Muscle layer of colon (tissue), 2 donors: ENCODE results near the gene ITFG1.

ENCODE experiments used
- H3K27ac ChIP-seq: one replicate; pipeline ENCODE4 v1.7.0; 2013; ENCODE audit warnings: low read depth, mild to moderate bottlenecking, low read length, moderate library complexity
- H3K27me3 ChIP-seq, 2 donors: one replicate each; pipeline ENCODE4 v1.7.0; 2013; ENCODE audit warnings: low read length in 2 of 2, mild to moderate bottlenecking in 2 of 2; ENCODE audit not compliant: insufficient read depth in 2 of 2, control insufficient read depth in 1 of 2
- H3K36me3 ChIP-seq: one replicate; pipeline ENCODE4 v1.7.0; 2013; ENCODE audit warnings: mild to moderate bottlenecking, low read length; ENCODE audit not compliant: insufficient read depth
- H3K4me1 ChIP-seq: one replicate; pipeline ENCODE4 v1.7.0; 2013; ENCODE audit warnings: mild to moderate bottlenecking, low read length; ENCODE audit not compliant: insufficient read depth
- H3K4me3 ChIP-seq, 2 donors: one replicate each; pipeline ENCODE4 v1.7.0; 2013; ENCODE audit warnings: low read length in 2 of 2, low read depth in 1 of 2, mild to moderate bottlenecking in 1 of 2, moderate library complexity in 1 of 2
- H3K9ac ChIP-seq: one replicate; pipeline ENCODE4 v1.7.0; 2013; ENCODE audit warnings: low read length
- H3K9me3 ChIP-seq: one replicate; pipeline ENCODE4 v1.7.0; 2013; ENCODE audit warnings: mild to moderate bottlenecking, low read length
- donor health status: abdominal sarcoma.
- donor health status: Adenocarcinoma of cecum.

The ITFG1 gene

DNA sequence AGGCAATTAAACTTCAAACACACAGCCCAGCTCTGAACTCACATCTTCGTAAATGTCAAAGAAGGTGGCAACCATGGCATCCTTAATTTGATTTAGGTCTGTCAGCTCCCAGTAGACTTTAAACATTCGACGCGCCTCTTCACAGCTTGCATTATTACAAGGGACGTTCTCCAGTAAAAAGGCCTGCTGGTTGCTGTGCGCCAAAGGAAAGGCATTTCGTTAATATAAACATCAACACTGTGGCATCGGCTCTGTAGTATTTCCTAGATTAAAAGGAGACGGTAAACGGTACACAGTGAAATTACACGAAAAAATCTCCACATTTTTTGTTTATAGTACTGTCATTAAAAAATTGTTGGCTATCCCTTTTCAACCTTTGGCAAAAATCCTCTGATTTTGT, 200.4 kb downstream of the ITFG1 start:
- Histone ChIP-seq H3K27ac (no peak overlapping the region), H3K9me3 (no peaks in the 10 kb centered on the region), H3K36me3 (peaks cover 11% of the 10 kb centered on the region), H3K27me3 (no peaks in the 10 kb centered on the region), H3K4me1 (peaks cover 3% of the 10 kb centered on the region), H3K4me3 (no peak overlapping the region), H3K9ac (no peak overlapping the region)

DNA sequence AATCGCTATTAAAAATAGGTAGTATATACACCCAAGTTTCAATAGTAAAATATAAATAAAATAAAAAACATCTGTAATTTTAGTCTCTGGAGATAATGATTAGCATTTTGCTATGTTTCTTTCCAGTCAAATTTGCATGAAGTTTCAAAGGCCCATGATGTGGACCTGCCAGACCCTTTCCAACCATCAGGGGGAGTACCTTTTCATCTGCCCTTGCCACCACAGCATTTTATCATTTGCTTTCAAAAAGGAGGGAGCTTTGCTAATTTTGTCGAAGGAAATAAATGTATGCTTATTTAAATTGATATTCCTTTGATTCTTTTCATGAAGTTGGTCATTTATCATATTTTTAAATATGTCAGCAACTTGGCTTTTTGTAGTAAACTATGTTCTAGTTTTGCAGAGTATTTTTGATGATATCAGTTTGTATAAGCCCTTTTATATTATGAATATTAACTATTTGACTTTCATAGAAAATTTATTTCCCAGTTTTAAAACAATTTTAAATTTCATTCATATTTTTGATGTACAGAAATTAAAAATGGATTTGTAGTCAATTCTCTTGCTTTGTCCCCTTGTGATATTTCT, 201.9 kb downstream of the ITFG1 start:
- Histone ChIP-seq H3K4me1 (peaks cover 3% of the 10 kb centered on the region), H3K27ac (no peak overlapping the region), H3K4me3 (no peak overlapping the region), H3K27me3 (no peaks in the 10 kb centered on the region), H3K36me3 (peaks cover 11% of the 10 kb centered on the region), H3K9ac (no peak overlapping the region), H3K9me3 (no peaks in the 10 kb centered on the region)

- Histone ChIP-seq H3K9ac (no peak overlapping the region), H3K9me3 (no peaks in the 10 kb centered on the region), H3K36me3 (peaks cover 3% of the 10 kb centered on the region), H3K27me3 (no peaks in the 10 kb centered on the region), H3K4me1 (no peaks in the 10 kb centered on the region), H3K4me3 (no peak overlapping the region), H3K27ac (no peak overlapping the region)
These were observed 206.1 kb downstream of the ITFG1 start for GRCh38 chr16:47254756-47255155.

DNA sequence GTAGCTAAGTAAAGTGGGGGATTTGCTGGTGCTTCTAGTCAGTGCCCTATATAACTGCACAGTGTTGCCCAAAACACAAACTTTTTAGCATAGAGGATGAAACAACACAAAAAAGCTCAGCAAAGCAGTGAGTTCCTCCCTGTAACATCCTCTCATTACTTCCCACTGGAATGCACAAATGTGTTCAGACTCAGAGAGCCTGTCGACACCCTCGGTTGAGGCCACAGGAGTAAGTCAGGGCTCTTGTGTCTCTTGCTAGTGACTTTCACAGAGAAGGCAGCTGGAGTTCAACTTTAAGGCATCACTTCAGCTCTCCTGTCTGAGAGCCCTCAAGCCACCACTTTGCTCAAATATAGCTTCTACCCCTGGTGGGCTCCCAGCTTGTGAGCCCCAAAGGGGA, 209.9 kb downstream of the ITFG1 start:
- Histone ChIP-seq H3K27ac (no peak overlapping the region), H3K4me1 (no peaks in the 10 kb centered on the region)

DNA sequence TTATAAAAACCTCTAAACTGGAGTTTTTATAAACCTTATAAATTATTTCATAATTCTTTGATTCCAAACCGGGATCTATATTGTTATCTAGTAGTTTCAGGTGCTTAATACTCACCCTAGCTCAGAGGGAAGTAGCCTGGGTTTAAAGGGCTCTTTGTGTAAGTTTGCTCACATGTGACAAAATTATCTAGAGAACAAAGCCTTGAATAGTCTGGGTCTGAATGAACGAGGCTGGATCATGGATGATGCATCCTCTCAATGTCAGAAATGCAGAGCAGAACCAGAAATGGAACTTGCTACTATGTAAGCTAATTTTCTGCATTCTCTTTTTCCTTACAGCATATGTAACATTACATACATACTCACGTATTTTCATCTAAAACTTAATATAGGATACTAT, 213.2 kb downstream of the ITFG1 start:
- Histone ChIP-seq H3K27me3 (no peaks in the 10 kb centered on the region), H3K9me3 (no peaks in the 10 kb centered on the region), H3K27ac (no peak overlapping the region), H3K36me3 (no peaks in the 10 kb centered on the region), H3K4me3 (no peak overlapping the region), H3K4me1 (no peaks in the 10 kb centered on the region), H3K9ac (no peak overlapping the region)

More for the DNA sequence above, 209.9 kb downstream of the ITFG1 start:
- H3K36me3 ChIP-seq, result no peaks in the 10 kb centered on the region
- H3K9me3 ChIP-seq, result no peaks in the 10 kb centered on the region
- no peaks in the 10 kb centered on the region for H3K27me3 ChIP-seq
- no peak overlapping the region for H3K4me3 ChIP-seq
- no peak overlapping the region for H3K9ac ChIP-seq

DNA sequence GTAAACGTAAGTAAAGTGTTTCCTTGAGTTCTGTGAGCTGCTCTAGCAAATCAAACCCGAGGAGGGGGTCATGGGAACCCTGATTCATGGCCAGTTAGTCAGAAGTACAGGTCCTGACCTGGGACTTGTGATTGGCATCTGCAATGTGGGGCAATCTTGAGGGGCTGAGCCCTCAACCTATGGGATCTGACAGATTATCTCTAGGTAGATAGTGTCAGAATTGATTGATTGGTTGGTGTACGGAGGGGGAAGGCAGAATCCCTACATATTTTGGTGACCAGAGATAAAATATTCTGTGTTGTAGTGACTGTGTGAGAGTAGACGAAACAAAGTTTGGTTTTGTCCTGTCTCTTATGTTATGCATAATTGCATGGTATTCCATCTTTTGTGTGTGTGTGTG, 216.7 kb downstream of the ITFG1 start:
- Histone ChIP-seq H3K4me1 (no peaks in the 10 kb centered on the region), H3K36me3 (no peaks in the 10 kb centered on the region), H3K4me3 (no peak overlapping the region), H3K27ac (no peak overlapping the region), H3K9me3 (no peaks in the 10 kb centered on the region), H3K27me3 (no peaks in the 10 kb centered on the region), H3K9ac (no peak overlapping the region)

DNA sequence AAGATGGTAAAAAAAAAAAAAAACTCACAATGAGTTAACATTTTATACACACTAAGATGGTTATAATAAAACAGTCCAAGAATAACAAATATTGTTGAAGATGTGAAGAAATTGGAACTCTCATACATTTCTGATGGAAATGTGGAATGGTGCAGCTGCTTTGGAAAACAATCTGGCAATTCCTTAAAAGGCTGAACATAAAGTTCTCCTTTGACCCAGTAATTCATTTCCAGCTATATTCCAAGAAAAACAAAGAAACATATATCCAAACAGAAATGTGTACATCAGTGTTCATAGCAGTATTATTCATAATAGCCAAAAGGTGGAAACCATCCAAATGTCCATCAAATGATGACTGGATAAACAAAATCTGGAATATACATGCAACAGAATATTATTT, 219.8 kb downstream of the ITFG1 start:
- no peaks in the 10 kb centered on the region for H3K27me3 ChIP-seq
- H3K27ac ChIP-seq, result no peak overlapping the region
- no peaks in the 10 kb centered on the region for H3K9me3 ChIP-seq
- H3K4me1 ChIP-seq, result no peaks in the 10 kb centered on the region
- H3K4me3 ChIP-seq, result no peak overlapping the region
- H3K9ac ChIP-seq, result no peak overlapping the region
- H3K36me3 ChIP-seq, result no peaks in the 10 kb centered on the region

GRCh38 chr16:47236716-47237115, 224.1 kb downstream of the ITFG1 start:
- Histone ChIP-seq H3K27ac (no peak overlapping the region), H3K36me3 (peaks cover 2% of the 10 kb centered on the region), H3K9me3 (no peaks in the 10 kb centered on the region), H3K9ac (no peak overlapping the region), H3K27me3 (no peaks in the 10 kb centered on the region), H3K4me1 (no peaks in the 10 kb centered on the region), H3K4me3 (no peak overlapping the region)

GRCh38 chr16:47230296-47230695, 230.6 kb downstream of the ITFG1 start:
- Histone ChIP-seq H3K9ac (no peak overlapping the region), H3K27ac (no peak overlapping the region), H3K9me3 (no peaks in the 10 kb centered on the region), H3K4me1 (no peaks in the 10 kb centered on the region), H3K36me3 (peaks cover 10% of the 10 kb centered on the region), H3K27me3 (no peaks in the 10 kb centered on the region), H3K4me3 (no peak overlapping the region)

DNA sequence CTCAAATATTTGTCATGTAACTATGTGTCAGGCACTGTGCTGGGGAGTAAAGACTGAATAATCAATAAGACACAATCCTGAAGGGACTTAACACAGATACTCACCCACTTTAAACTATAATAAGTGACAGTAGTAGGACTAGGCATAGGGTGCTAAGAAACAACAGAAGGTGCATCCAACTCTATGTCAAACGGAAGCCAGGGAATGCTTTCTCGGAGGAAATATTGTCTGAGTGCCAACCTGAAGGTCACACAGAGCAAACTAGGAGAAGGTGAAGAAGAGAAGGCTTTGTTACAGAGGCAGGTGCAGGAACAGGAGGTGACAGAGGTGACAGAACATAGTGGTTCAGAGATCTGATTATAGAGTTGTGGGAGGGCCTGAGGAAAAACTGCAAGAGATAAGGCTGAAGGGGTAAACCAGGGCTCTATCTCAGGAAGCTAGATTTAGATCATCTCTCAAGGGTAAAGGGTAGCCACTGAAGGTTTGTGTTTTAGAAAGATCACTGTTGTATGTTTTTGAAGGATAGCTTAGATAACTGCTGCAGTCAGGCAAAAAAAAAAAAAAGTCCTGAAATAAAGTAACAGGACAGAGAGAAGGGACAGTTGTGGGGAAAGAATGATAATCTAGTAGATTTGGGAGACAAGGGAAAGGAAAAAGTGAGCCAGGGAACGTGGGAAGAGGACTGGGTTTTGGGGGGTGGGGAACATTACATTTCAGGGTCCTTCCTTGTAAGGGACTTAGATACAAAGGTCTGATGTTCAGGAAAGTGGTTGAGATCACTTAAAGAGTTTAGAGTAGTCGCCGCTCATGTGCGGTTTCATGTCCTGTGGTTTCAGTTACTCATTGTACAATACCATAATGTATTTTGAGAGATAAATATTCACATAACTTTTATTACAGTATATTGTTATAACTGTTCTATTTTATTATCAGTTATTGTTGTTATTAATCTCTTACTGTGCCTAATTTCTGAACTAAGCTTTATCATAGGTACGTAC, 231.5 kb downstream of the ITFG1 start:
- H3K9me3 ChIP-seq, result no peaks in the 10 kb centered on the region
- H3K9ac ChIP-seq, result no peak overlapping the region
- no peak overlapping the region for H3K27ac ChIP-seq
- H3K36me3 ChIP-seq, result peaks cover 10% of the 10 kb centered on the region
- no peaks in the 10 kb centered on the region for H3K27me3 ChIP-seq
- no peak overlapping the region for H3K4me3 ChIP-seq
- H3K4me1 ChIP-seq, result no peaks in the 10 kb centered on the region

DNA sequence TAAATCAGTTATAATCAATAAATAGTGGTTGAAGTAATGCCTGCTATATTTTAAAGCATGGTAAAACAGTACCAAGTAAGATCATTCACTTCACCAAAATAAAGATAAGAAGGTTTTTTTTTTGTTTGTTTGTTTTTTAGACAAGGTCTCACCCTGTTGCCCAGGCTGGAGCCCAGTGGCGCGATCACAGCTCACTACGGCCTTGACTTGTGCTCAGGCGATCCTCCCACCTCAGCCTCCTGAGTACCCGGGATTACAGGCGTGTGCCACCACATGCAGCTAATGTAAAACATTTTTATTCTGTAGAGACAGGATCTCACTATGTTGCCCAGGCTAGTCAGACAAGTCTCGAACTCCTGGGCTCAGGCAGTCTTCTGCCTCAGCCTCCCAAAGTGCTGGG, 232.6 kb downstream of the ITFG1 start:
- H3K27ac ChIP-seq, result no peak overlapping the region
- no peak overlapping the region for H3K4me3 ChIP-seq
- no peak overlapping the region for H3K9ac ChIP-seq
- no peaks in the 10 kb centered on the region for H3K27me3 ChIP-seq
- no peaks in the 10 kb centered on the region for H3K4me1 ChIP-seq
- no peaks in the 10 kb centered on the region for H3K9me3 ChIP-seq
- H3K36me3 ChIP-seq, result peaks cover 10% of the 10 kb centered on the region
